GM21515 (cell line): ENCODE results near the gene CENPO.
"Not testable (repeated sequence)": the region's sequence is repeated elsewhere in the genome, so short reads cannot be mapped to it uniquely, and the experiment has no call there.

Experiments used
- ATAC-seq: cut with Tn5 transposase; IDR thresholded peaks from one replicate; pipeline ENCODE4 v1.9.1; 2021; ENCODE audit not compliant: unreplicated experiment

The CENPO gene

DNA sequence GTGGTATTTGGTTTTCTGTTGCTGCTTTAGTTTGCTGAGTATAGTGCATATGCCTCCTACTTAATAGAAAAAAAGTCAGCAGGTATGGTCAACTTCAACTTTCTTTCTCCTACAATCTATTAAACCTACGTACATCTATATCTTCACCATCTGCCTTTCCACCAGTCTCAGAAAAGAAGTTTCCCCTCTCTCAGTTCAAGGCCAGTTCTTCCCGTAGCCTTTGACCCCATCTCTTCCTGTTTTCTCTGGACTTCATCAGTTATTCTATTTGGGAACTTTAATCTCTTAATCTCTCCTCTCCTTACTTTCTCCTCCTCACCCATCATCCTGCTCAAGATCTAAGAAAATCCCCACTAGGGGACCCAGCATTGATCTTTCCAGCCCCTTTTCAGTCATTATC, 5.7 kb upstream of the CENPO start:
- ATAC-seq: no peak

DNA sequence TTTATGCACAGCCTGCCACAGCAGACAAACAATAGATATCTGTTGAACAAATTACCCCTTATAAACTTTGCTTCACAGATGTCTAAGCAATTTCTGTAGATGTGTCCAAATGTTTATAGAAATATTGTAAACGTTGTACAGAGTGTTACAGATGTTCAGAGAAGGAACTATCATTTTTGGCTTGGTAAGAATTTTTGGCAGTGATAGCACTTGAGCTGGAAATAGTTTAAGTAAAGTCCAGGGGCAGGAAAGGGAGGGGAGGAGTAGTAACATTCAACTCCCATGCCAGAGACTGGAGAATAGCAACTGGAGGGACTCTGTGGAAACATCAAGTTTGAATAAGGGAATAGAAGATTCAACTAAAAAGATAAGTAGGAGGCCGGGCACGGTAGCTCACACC, 4.4 kb upstream of the CENPO start:
- no peak for ATAC-seq

DNA sequence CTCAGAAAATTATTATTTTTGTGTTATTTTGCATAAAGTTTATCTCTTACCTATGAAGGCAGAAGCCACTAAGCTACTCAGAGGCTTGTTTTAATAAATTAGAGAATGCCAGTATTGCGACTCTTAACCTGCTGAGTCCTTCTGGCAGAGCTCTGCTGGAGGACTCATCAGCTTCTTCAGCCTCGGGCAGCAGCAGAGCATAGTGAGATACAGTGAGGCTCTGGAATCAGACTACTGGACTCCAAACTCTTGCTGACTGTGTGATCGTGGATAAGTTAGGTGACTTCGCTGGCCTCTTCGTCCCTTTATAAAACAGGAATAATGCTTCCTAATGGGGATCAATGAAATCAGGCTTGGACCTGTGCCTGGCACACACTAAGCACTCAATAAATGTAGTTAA, 1.8 kb upstream of the CENPO start:
- no peak for ATAC-seq

DNA sequence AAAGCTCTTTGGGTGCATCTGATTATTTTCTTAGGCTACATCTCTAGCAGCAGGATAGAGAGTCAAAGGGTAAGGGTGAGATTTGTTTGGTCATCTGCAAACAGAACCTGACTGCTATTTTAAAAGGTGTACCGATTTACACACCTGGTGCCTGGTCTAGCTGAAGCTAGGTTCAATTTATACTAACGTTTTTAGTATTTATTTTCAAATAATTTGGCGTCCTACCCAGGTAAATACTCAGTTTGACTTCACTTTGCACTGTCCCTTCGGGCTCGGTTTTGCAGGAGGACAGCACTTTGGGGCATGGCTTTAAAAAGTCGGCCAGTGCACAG, 717 bp upstream of the CENPO start:
- no peak for ATAC-seq

DNA sequence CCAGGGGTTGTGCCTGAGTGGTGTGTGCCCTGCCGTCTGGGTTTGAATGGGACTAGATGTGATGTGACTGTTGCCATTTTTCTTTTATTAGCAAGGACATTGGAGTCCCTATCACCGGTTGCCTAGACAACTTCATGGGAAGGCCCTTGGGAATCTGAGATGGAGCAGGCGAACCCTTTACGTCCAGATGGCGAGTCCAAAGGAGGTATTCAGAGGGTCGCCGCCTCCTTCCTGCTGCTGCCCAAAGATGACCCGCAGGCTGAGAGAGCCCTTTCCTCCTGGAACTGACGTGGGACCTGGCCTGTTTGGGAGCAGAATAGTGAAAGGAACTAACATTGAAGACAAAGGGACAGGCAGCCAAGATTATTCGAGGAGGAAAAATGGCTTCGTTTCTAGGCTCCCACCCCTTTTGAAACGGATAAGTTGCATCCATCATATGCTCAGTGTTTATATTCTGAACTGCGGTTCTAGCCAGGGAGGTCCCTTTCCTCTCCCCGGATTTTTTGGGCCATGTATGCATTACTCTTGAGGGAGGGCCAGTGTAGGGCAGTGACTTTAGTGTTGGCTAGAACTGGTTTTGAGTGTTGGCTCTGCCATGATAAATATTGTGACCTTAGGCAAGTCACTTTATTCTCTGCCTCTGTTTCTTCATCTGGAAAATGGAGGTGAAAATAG, 673 bp downstream of the CENPO start:
- ATAC-seq: no peak

DNA sequence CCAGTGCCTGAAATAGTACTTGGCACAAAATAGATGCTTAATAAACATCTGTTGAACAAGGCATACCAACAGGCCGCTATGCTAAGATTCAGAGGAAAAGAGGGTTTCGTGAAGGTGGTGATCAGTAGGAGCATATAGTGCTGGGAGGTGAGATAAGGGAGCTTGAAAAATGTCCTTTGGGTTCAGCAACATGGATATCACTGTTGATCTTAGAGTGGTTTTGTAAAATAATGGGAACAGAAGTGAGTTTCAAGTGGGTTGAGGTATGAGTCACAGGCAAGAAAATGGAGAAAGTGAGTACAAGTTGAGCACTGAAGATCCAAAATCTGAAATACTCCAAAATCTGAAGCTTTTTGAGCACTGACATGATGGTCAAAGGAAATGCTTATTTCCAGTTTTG, 4.4 kb downstream of the CENPO start:
- ATAC-seq: no peak

DNA sequence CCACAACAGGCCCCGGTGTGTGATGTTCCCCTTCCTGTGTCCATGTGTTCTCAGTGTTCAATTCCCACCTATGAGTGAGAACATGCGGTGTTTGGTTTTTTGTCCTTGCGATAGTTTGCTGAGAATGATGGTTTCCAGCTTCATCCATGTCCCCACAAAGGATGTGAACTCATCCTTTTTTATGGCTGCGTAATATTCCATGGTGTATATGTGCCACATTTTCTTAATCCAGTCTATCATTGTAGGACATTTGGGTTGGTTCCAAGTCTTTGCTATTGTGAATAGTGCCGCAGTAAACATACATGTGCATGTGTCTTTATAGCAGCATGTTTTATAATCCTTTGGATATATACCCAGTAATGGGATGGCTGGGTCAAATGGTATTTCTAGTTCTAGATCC, 7.3 kb downstream of the CENPO start:
- not testable (repeated sequence) for ATAC-seq

DNA sequence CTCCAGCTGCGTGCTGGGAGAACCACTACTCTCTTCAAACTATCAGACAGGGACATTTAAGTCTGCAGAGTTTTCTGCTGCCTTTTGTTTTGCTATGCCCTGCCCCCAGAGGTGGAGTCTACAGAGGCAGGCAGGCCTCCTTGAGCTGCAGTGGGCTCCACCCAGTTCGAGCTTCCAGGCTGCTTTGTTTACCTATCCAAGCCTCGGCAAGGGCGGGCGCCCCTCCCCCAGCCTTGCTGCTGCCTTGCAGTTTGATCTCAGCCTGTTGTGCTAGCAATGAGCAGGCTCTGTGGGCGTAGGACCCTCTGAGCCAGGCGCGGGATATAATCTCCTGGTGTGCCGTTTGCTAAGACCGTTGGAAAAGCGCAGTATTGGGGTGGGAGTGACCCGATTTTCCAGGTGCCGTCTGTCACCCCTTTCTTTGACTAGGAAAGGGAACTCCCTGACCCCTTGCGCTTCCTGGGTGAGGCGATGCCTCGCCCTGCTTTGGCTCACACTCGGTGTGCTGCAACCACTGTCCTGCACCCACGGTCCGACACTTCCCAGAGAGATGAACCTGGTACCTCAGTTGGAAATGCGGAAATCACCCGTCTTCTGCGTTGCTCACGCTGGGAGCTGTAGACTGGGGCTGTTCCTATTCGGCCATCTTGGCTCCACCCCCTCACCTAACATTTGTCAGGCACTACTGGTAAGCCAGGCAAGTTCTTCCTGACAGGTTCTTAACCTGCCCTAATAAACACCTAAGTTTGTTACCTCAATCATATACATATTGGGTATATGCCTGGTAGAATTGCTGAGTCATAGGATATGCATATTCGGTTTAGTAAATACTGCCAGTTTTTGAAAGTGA, 12.8 kb downstream of the CENPO start:
- not testable (repeated sequence) for ATAC-seq

DNA sequence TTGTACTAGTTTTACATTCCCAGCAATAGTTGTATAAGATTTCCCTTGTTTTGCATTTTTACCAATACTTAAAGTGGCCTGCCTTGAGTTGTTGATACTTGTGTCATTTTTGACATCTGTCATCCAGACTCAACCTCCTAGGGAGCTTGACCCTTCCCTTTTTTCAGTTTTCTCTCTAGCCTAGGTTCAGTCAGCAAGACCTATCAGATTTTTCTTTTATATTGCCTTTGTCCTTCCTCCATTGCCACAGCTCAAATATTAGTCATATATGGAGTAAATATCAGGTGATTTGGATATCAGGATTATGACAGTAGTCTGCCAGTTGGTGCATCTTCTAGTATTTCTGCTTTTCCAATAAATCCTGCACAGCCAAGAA, 13.4 kb downstream of the CENPO start:
- ATAC-seq: no peak

DNA sequence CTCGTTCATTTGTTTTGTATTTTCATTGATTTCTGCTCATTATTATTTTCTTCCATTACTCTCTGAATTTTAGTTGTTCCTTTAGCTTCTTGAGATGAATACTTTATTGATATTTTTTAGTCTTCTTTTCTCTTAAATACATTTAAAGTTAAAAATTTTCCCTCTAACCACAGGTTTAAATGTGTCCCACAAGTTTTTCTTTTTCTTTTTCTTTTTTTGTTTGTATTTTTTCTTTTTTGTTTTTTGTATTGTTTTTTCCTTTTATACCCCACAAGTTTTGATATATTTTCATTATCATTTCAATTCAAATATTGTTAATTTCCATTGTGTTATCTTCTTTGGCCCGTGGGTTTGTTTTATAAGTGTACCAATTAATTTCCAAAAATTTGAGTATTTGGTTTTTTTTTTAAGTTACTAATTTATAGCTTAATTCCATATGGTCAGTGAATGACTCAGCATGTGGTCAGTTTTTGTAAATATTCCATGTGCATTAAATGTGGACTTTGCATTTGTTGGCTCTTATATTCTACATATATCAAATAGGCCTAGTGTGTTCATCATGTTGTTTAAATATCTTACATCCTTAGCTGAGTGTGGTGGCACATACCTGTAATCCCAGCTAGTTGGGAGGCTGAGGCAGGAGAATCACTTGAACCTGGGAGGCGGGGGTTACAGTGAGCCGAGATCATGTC, 16.2 kb downstream of the CENPO start:
- ATAC-seq: no peak

DNA sequence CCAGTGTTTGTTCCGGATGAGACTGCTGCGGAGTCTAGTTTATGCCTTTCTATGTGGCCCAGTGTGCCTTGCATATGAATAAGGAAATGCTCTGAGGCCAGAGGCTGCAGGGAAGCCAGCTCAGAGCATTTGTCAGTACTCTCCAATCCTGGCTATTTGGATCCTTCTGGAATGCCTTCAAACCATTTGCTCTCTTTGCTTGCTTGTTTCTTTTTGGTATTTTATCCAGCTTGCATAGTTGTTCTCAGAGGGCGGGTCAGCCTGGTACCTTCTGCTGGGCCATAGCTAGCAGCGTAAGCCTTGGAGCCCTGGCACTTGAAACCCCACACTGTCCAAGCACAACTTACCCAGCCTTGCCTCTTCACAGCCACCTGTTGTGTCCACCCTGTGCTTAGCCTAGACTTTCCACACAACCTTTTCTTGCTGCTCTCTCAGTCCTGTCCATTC, 20.5 kb downstream of the CENPO start:
- no peak for ATAC-seq

DNA sequence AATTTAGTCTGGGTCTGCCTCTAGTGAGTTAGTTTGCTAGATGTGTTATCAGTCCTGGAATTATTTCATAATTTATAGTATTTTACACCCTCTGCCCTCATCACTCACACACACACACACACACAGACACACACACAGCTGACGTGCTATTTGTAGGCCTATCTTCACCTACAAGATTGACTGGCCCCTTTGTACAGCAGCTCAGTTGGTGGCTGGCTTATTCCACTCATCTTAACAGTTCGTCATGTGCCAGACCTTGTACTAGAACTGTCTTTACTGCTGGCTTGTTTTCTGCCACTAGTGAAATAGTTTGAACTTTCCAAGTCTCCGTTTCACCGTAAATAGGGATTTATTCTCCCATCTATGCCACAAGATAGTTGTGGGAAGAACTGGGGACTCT, 21.3 kb downstream of the CENPO start:
- ATAC-seq: no peak

DNA sequence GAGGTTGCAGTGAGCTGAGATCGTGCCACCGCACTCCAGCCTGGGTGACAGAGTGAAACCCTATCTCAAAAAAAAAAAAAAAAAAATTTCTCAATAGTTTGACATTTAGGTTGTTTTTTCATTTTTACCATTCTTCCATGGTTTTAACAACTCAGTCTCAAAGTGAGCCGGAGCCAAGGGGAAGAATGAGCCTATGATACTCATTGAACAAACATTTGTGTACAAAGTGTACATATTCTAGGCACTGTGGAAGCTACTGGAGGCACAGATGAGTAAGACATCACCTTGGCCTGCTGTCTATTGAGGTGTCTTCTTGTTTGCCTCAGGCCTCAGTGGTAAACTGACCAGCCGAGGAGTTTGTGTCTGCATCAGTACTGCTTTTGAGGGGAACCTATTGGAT, 21.9 kb downstream of the CENPO start:
- no peak for ATAC-seq

DNA sequence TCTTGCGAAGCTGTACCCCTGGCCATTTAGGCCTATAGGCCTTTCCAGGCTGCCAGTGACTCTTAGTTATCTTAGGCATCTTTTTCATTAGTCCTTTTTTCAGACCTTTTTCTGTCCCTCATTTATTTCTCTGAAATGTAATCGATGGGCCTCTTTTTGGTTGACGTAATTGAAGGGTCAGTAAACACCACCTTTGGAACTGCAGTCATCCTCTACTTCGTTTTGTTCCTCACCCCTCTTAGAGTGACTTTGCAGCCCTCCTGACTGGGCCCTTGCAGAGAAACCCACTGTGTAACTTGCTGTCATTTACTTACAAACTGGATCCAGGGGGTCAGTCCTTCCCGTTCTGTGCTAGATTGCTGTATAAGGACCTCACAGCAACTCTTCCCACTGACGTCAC, 23.2 kb downstream of the CENPO start:
- no peak for ATAC-seq

DNA sequence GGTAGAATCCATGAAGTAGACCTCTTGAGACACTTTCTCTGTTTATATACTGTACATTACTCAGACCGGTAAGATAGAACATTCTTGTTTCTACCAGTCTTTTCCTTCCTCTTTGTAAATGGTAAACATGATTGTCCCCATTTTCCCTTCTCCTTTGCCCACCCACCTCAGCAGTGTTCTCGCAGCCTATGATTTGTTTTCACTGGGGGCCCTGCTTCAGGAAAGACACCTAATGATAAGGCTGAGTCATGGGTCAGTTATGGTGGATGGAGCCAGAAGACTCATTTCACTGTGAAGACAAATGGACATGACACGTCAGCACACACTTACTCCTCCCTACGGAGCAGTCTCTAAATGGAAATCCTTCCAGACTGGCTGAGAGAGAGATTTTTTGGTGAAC, 23.7 kb downstream of the CENPO start:
- no peak for ATAC-seq

DNA sequence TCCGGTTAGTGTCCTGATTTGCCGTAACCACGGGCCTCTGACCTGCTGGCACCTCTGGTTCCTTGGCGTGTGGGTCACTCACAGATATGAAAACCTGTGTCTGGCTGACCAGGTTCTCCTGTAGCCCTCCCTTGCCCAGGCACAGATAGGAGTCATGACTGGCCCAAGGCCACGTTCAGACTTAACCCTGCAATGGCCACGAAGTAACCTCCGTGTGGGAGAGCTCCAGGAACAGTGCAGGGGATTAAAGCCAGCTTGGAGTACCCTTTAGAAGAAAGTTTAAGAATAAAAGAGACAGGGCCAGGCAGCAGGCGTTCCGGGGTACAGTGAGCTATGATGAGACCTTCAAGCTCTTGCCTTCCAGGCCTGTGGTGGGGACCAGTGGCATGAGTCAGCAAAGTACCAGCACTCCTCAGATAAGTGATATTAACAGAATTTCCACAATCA, 25.5 kb downstream of the CENPO start:
- ATAC-seq: no peak

DNA sequence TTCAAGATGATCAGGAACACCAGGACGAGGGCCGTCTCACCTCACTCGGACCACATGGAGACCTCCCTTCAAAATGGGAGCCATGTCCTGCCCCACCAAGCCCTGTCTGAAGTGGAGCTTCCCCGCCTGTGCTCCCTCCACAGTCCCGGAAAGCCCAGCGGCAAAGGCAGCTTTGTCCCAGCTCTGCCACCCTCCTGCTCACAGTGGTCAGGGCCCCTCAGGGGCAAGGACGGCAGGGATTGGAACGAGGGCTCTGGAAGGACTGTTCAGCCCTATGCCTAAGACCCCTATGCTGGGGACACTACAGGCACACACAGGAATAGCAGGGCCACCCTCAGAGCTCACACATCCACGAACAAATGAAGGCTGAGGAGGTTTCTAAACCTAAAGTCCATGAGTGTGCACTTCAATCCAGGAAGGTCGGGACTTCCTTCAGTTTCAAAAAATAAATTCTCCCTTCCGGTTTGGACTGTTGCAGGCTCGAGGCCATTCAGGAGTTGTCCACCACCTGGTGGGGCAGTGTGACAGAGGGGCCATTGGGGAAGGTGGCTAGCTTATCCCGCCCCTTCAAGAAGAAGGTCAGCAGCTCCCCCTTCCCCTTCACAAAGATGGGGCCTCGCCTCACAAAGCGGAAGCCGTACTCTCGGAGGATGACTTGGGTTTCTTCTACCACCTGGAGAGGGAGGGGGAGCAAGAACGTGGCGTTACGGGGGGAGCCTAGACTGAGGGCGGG, 26.4 kb downstream of the CENPO start:
- no peak for ATAC-seq

DNA sequence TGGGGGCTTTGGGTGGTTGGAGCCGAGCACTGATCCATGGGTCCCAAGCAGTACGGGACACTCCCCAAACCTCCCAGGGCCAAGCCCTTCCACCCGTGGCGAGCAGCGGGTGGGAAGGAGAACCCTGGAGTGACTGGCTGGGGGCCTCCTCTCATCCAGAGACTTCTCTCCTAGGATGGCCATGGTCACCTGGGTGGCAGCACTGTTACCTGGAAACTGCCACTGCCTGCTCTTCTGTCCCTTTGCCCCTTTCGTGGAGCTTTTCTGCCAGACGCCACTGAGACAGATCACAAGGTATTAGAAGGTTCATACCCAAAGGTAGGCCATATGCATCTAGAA, 26.9 kb downstream of the CENPO start:
- no peak for ATAC-seq

DNA sequence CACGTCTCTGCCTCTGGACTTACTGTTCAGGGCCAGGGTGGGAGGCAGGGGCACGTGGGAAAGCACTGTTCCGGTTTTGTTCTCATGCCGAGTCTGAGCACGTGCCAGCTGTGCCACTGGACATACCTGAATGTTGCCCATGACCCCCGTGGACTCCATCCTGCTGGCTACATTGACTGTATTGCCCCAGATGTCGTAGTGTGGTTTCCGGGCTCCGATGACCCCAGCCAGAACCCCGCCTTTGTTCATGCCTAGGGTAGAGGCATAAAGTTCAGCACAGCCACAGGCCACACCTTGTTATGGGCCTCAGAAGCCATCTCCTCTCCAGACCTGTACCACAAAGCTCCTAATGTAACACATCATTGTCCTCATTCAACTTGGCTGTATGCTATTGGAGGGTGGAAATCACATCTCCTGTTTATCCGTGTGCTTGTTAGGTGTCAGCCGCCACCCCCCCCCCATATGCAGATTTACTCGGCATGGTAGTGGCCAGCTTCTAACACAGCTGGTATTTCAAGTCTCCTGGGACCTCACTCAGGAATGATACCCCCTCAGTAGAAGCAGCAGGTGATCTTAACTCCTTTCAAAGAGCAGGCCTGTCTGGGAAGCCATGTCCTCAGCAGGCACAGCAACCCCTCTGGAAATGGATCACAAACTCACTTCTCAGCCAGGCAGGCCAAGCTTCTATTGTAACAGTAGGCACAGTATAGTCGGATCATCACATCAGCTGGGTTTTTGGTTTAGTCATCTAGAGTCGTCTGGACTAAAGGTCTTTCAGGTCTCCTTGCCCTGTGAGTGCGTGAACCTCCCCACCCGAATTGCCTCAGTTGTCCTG, 27.6 kb downstream of the CENPO start:
- ATAC-seq: no peak

DNA sequence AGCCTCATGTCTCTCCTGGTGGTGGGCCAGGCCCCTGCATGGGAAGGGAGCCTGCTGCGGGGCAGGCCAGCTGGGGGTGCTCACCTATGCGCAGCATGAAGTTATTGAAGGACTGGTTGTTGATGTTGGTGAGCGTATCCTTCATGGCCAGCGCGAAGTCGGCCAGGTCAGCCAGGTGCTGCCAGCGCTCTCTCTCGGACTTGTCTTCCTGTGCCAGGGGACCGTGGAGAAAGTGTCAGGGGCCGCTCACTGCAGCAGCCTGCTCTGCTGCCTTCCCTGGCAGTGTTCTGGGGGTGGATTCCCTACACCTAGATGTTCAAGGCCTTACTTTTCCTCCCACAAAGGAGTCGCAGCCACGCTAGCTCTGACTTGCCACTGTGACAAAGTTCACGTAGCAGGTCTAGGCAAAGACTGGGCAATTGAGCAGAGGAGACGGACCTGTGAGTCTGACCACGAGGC, 28.2 kb downstream of the CENPO start:
- ATAC-seq: no peak
